ENCODE results near the gene PLA2G4B.

- no peak for TF ChIP-seq CTCF (IDR thresholded peaks at IDR 0.05; ENCODE audit: control extremely low read depth in 1 of 3, insufficient read depth in 1 of 3, low read depth in 1 of 3, low read length in 3 of 3)
- no peak for TF ChIP-seq CEBPB (IDR thresholded peaks at IDR 0.05; ENCODE audit: low read depth, low read length)
- no peak for TF ChIP-seq POLR2AphosphoS5 (IDR thresholded peaks at IDR 0.05; ENCODE audit: low read depth, low read length)
- no peak for TF ChIP-seq CBX5 (IDR thresholded peaks at IDR 0.05; ENCODE audit: low read depth, low read length)
- no peak for TF ChIP-seq TCF12 (IDR thresholded peaks at IDR 0.05; ENCODE audit: low read depth, low read length)
- TF ChIP-seq BCL11A (IDR thresholded peaks at IDR 0.05; ENCODE audit: low read depth in 2 of 2, low read length in 2 of 2), result no peak
- TF ChIP-seq NRF1 (IDR thresholded peaks at IDR 0.05; ENCODE audit: low read depth, low read length), result no peak
- no peak for TF ChIP-seq YY1 (IDR thresholded peaks at IDR 0.05; ENCODE audit: low read depth, low read length)
These were observed 29.0 kb upstream of the PLA2G4B start for GRCh38 chr15:41809526-41810220.
